H1 (cell line): ENCODE measurements around the gene STAC. TPM values are rescaled to one million over a fixed set of nuclear protein-coding genes. Genes with fewer than 3 reads are reported as not detected.

Experiments used
- GTF2F1 ChIP-seq: IDR thresholded peaks from 2 replicates; pipeline ENCODE4 v1.6.1; 2012; ENCODE audit warnings: low read depth, low read length, improper control_type of control experiment, borderline replicate concordance
- TAF7 ChIP-seq: optimal IDR thresholded peaks from 2 replicates; pipeline ENCODE3; 2011; ENCODE audit warnings: low read depth, mild to moderate bottlenecking, inconsistent platforms, low read length, moderate library complexity, borderline replicate concordance
- polyA plus RNA-seq, 7 experiments: library from polyadenylated mRNA; depleted of rRNA in 3 of 7; stranded (reverse) in 5 of 7; unstranded in 2 of 7; fragments of >200 nt in 5 of 7; fragments of 200-250 nt in 2 of 7; gene quantifications; 1 replicate in 5 of 7; 2 replicates in 1 of 7; 4 replicates in 1 of 7; pipeline versions ENCODE4 v1.2.1 to v1.2.3, GENCODE V29; 2011 to 2013; ENCODE audit warnings: missing spikeins in 2 of 7, mixed read lengths in 2 of 7
- total RNA-seq: library from RNA; stranded (reverse); fragmentation: NEBNext Ultra II Directional; extraction: Animal tissue kit (Norgen Biotek cat#: 25700); gene quantifications from 2 replicates; pipeline ENCODE4 v1.2.1, GENCODE V29; 2021

The STAC gene
- total and polyA plus RNA-seq, 2 of the 8 experiments (the other 6 are each of a cell fraction or from before 2014, with no cell fraction given): 8.0 to 18.1 TPM

- TF ChIP-seq TAF7: no peak
- TF ChIP-seq GTF2F1: no peak
These were observed 125.1 kb downstream of the STAC start (continued) for GRCh38 chr3:36505393-36505792.
